Midbrain (tissue), 1 donor: ENCODE measurements around the gene SLX9.
"Not testable (repeated sequence)": the region's sequence is repeated elsewhere in the genome, so short reads cannot be mapped to it uniquely, and the experiment has no call there.

ENCODE experiments used
- DNase-seq: peaks from one replicate; lab custom pipeline; 2025; lab: John Stamatoyannopoulos, UW

Gene SLX9

DNA sequence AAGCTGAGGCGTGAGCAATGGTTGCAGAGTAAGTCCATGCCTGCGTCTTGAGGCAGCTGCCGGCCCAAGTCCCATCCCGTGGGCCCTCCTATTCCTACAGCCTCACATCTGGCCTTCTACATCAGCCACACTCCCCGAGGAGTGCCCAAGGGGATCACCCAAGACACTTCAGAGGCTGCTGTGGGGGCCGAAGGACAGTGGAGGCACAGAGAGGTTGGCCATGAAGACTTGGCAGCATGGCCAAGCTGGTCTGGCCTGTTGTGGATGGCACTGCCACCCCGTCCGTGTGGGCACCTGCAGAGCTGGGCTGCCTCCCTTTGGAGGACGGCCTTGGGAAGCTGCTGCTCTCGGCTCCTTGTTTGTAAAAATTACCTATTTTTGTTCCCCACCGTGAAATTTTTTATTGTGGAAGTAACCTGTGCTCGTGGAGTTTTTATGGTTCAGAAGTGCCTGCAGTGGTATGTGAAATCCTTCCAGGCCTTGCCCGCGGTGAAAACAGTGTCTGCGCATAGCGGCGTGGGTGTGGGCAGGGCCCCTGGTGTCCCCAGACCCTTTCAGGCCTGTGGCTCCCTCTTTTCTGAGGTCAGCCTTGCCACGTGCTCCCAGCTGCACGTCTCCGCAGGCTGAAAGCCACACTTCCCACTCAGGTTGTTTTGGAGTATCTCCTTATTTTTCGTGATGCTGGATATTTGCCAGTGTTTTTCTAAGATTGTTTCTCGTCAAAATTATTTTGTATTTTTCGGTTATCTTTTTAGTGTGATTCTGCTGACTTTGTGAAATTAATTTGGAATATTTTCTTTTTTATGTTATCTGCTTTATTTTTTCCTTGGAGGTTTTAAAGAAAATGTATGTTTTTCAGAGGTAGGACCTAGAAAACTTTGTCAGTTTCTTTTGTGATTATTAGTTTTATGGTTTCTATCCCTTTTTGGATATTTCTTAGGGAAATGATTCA is 20.6 kb downstream of the SLX9 start:
- no peak for DNase-seq

DNA sequence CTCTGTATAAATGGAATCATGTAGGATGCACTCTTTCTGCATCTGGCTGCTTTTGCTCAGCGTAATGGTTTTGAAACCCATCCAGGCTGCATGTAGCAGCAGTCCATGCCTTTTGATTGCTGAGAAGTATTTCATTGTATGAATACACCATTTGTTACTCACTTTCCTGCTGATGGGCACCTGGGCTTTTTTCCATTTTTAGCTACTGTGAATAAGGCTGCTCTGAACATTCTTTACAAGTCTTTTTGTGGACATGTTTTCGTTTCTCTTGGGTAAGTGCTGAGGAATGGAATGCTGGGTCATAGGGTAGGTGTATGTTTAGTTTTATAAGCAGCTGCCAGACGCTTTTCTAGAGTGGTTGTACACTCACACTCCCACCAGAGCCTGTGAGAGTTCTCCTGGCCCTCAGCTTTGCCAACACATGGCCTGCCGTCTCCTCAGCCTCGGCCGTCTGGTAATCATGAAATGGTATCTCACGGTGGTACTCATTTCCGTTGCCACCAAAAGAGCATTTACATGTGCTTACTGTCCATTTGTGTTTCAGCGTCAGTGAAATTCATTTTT is 22.7 kb downstream of the SLX9 start:
- no peak for DNase-seq

DNA sequence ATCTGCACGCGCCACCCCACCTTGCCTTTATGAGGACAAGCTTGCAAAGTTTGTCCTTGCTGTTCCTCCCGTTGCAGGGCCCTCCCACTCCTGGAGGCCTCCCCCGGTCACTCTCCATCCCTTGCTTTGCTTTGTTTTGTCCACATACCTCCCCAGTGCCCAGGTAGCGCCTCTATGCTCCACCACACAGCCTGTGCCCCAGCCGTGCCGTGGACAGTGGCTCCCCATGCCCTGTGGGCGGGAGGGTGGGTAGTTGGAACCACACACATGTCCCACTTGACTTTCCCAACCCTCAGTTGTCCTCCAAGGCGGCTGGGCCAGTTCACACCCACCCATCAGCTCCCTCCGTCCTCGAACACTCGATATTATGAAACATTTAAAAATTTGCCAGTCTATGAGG is 24.6 kb downstream of the SLX9 start:
- no peak for DNase-seq

DNA sequence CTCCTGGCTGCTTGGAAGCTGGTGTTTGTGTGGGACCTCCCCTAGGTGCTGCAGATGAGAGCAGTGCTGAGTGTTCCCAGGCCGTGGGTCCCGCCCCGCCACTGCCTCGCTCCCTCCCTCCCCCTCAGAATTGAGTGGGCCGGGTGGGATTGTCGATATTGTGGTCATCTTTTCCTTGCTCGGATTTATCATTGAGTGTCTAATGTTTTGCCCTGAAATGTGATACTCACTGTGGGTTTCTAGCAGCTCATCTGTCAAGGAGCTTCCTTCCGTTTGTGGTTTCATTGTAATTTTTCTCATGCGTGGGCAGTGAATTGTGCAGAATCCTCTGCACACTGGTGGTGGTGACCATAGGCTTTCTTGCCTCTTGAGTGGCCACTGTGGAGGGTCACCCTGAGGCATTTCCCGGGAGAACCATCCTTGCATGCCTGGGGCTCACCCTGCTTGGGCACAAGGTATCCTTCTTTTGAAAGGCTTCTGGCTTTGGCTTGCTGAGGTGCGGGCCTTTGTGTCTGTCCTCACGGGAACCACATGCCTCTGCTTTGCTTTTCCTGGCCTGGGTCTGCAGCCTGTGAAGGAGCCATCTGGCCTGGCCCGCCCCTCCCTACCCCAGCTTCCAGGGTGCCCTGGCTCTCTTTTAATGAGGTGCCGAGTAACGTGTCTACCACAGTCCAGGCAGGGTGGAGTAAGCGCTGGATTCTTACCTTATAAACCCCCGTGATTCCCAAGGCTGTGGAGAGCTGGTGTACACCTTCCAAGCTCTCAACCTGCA is 25.6 kb downstream of the SLX9 start:
- DNase-seq = no peak

DNA sequence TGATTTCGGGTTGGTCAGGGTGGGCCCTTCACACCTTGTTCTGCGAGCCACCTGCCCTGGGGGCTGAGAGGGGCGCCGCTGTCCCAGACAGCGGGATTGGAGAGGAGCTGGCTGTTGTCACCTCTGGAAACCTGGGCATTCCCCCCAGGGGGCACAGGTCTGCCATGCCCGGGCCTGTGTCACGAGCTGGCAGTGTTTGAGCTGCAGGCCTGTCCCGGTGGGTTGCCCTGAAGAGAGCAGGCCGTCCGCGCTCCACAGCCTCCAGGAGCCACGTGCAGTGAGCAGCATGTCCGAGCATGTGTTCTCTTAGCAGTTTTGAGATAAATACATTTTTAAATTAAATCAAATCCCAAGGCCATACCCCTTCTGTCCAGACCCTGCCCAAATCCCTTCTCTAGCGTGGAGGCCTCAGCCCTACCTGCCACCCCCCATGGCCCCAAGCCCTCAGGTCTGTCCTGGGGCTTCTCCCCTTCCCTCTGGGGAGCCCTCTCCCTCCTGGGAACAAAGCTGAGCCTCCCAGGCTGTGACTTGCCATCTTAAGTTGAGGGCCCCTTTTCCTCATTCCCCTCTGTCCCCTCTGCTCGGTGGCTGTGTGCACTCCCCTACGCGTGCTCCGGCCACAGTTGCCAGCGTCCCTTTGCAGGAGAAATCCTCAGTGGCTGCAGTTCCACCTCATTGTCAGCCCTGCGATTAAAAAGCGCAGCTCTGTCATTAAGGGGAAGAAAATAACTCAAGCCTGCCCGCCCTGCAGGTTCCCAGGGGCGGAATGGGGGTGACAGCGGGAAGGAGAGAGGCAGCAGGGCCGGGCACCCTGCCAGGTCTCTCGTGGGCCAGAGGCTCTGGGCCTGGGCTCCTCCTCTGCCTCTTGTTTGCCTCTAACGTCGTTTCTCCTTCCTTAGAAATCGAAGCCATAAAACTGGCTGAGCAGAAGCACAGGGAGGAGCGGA is 26.6 kb downstream of the SLX9 start:
- peak; percentile 24 for DNase-seq

DNA sequence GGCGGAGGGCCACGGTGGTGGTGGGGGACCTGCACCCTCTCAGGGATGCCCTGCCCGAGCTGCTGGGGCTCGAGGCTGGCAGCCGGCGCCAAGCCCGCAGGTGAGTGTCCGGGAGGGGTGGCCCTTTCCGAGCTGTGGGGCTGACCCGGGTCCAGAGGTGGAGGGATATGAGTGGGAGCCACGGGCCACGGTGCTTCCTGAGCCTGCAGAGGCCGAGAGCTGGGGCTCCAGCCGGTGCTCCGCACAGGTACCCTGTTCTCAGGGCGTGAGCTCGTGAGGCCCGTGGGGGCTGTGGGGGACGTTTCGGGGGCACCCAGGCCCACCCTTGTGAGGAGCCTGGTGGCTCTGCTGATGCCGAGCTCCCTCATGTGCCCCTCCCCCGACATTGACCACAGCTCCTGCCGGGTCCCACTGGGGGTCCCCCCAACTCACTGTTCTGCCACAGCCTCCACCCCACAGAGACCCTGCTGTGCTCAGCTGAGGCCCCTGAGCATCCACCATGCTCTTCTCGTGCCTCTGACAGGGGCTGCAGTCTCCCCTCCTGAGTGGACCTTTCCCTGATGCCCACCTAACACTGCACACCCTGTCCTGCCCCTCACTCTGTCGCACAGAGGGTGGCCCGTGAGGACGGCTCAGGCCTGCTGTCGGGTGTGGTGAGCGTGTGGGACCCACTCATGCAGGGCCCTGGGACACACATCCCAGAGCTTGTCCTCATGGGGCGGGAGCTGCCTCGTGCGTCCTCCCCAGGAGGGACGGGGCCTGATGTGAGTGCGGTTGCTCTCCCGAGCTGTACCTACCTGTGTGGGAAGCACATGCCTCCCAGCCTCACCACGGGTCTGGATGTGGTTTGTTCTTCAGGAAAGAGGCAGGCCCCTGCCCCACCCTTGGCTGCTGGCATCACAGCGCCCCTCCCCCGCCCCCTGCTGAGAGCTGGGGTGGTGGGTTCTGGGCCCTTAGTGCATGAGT is 27.5 kb downstream of the SLX9 start:
- no peak for DNase-seq

DNA sequence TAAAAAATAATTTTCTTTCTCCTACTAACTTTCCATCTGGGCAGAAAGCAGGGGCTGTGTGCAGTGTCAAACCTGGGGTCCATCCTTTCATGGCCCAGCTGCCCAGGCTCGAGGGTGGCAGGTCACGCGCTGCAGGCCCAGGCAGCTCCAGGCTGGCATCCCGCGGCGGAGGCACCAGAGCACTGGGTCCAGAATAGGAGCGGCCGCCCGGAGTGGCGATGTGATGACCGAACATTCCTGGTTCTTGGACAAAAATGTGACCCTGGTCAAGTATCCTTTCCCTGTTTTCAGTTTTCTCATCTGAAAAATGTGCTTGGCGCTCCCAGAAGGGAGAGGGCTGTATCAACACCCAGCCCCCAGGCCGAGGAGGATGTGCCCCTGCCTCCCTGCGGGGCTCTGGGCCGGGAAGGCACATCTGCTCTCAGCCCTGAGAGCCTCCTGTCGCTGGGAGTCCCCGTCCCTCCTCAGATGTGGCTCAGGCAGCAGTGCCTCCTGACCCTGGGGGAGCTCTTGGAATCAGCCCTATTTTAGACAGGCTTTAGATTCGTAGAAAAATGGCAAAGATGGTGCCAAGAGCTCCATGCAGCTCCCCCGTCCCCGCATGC is 29.3 kb downstream of the SLX9 start:
- no peak for DNase-seq

DNA sequence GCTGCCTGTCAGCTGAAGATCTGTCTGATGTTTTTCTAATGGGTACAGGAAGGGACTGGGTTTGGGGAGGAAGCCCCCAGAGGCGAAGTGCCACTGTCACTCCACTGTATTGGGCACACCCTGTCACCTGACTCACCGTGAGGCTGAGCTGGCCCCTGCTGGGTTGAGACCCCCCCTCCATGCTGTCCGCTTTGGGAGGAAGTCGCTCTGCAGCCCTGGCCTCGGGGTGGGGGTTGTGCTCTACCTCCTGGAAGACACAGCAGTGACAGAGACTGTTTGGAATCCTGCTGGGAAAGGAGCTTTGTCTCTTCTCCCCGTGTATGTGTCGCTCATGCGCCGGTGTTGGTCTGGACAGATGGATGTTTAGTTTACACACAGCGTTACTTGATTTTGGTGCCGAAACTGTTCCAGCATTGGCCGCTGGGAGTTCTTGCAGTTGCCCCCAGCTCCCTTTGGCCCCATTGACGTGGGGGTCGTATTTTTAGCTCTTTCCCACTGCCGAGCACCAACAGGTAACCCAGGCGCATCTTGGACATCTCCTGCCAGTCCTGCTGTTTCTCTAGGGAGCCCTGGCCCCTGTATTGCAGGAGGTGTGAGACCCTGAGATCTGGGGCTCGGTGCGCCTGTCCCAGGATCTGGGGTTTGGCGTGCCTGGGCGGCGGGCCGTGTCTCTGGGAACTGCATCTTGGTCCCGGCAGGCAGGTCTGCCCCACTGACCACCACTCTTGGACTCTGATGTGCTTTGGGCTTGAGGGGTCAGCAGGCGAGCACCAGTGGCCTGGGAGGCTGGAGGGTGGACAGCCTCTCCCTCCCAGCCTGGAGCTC is 30.3 kb downstream of the SLX9 start:
- no peak for DNase-seq

DNA sequence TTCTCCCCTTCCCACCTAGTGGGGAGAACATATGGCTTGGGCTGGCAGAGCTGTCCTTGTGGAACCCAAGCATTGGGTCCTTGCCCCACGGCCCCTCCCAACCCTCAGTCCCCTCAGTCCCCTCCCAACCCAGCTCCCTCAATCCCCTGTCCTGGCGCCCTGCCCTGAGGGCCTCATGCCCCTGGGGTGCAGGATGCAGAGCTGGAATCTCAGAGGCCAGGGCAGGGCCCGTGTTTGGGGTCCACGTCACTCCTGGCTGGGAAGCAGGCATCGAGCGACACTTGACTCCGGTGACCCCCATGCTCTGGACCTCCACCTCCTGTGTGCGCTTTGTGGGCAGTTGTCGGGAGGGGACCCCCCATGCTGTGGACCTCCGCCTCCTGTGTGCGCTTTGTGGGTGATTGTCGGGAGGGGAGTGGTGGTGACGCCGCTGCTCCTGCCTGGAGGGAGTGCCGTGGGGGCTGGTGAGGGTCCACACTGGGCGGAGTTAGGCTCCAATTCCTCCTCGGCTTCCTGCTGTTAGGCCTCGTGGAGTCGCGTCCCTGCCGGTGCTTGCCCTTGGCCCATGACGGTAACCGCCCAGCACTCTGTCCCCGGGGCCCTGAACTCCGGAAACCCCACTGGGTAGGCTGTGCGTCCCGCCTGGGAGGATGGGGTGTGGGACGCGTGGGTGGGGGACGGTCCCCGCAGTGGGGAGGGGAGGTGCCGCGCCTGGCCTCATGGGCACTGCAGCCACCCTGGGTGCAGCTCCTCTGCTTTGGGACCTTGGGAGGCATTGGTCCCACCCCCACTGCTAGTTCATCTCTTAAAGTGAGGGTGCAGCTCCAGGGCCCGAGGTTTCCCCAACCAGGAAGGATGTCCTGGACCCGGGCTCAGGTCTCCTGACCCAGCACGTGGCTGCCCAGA is 31.2 kb downstream of the SLX9 start:
- no peak for DNase-seq

DNA sequence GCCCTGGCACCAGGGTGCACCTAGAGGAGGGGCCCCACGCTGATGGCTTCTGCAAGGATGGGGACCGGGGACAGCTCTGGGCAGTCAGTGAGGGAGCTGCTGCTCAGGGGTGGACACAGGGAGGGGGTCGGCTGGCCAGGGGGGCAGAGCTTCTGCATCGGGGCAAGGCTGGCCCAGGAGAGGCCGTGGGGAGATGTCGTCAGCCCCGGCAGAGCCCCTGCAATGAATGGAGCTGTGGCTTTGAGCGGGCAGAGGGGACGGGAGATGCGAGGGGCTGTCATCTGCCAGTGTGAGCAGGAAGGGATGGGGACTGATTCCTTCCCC is 31.8 kb downstream of the SLX9 start:
- no peak for DNase-seq

DNA sequence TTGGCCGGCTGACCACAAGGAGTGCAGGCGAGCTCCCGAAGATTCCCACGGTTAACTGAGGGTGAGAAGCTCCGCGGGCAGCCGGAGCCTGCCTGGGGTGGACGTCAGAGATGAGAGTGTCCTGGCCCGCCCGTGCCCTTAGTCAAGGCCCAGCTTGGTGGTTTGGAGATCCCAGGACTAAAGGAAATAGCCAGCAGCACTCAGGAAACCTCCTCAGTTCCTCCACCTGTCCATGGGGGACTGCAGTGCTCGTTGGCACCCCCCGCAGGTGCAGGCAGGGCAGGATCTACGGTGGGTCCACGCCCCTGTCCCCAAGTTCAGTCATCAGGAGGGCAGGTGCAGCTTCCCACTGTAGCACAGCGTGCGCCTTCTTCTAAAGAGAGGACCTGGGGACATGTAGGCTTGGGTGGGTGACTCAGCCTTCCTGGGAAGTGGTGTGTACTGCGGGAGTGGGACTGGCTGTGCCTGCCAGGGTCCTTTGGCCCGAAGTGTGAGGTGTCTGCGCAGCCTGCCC is 32.5 kb downstream of the SLX9 start:
- no peak for DNase-seq

DNA sequence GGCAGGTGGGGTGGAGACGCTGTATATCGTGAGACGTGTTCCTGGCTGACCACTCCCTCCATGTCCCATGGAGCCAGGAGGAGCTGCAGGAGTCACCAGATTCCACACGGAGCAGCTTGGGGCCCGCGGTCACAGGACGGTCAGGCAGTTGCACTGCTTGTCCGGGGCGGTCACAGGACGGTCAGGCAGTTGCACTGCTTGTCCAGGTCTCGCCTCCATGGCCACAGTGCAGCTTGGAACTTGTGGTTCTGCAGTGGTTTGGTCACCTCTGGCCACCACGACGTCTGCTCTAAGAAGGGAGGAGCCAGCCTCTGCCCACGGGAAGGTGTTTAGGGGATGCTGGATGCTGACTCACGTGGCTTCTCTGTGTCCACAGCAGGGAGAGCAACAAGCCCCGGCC is 33.0 kb downstream of the SLX9 start:
- no peak for DNase-seq

DNA sequence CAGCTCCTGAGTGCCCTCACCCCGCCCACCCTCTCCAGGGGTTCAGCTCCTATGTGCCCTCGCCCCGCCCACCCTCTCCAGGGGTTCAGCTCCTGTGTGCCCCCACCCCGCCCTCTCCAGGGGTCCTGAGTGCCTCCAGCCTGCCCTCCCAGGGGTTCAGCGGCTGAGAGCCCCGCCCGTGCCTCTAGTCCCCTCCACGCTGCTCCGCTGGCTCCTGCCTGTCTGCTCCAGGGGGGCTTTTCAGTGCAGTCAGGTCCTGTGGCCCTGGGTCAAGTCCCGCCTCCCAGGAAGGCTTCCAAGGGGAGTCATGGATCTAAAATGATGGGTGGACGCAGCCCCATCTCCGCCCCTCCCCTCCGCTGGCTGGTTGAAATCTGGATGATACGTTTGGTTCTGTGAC is 33.8 kb downstream of the SLX9 start:
- no peak for DNase-seq

DNA sequence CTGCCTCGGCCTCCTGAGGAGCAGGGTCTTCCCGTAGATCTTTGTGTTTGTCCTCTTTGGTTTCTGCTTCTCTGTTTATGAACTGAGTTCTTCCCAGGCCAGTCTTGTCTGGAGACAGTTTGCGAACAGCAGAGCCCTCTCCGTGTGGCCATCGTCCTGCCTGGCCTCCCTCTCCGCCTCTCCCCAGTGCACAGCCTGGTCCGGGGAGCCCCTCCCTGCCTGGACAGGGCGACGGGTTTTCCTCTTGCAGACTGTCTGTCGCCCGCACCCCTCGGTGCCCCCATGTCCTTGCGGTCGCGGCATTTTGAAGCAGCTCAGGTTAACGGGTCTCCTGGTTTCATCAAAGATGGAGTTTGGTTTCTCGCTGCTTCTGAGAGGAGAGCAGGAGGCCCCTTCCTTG is 34.8 kb downstream of the SLX9 start:
- DNase-seq = no peak

DNA sequence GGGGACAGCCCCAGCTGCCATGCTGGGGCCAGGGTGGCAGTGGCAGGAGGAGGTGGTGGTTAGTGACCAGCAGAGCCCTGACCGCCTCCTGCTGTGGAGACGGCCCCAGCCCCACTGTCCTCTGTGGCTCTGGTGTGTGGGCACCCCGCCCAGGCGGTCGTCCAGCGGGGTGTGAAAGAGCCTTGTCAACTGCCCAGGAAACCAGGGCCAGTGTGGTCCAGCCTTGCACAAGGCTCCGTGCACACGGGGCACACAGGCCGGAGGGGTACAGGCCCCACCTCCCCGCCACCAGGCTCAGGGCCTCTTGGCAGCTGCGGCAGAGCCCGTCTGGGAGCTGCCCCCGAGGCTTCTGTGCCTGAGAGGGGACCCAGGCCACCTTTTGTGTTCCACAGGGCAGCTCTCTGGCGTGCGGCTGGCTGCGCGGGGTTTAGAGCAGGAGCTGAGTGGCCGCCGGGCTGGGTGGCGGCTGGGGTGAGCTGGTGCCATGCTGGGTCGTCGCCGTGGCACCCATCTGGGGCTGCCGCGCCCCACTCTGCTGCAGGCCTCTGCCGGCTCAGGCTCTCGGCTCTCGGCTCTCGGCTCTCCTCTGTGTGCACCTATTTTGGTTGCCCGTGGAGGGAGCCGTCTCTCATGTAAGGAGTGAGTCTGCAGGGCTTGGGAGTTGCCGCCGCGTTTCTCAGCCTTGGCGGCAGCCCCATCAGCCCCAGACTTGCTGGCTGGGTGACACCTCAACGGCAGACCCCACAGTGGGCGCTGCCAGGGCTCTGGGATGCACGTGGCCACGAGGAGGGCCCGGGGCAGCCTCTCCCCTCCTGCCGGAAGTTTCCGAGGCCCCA is 36.1 kb downstream of the SLX9 start:
- DNase-seq = peak; percentile 13

DNA sequence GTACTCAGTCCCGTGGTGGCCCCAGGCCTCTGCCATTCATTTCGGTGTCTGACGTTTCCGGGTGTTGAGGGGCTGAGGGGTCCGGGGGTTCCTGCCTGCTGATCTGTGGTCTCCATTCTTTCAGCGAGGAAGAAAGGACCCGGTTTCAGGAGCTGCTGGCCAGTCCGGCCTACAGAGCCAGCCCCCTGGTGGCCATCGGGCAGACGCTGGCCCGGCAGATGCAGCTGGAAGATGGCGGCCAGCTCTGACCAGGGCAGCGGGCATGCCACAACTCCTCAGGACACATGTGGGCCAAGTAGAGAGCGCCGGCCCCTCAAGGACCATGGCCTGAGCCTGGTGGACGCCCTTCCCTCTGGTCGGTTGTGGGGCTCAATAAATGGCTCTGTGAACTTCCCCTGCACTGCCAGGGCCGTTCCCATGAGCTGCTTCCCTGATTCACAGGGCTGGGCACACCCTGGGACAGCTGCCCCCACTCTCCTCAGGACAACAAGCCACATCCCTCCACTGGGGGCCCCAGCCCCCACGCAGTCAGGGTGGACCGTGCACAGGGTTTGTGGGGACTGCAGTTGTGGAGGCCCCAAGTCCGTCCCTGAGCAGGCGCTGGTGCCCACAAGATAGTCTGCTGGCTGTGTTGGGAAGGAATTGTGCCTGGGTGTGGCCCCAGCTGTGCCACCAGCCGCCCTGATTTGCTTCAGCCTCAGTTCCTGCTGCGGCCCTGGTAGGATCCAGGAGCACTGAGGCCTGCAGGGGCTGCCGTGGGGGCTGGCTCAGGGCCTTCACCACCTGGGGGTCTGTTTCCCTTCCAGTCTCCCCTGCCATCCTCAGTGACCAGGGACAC is 36.9 kb downstream of the SLX9 start:
- DNase-seq = not testable (repeated sequence)
